Trophoblast cell (in vitro differentiated cells and primary cell): ENCODE measurements around the gene OBP2A.

Source experiments
- DNase-seq, 2 donors: peaks; one replicate each; pipeline ENCODE4 v3.0.0-alpha.2; 2016
- H2AFZ ChIP-seq: 2 replicates; pipeline ENCODE4 v1.6.1; 2013; ENCODE audit warnings: low read length, moderate library complexity, mild to moderate bottlenecking; ENCODE audit not compliant: insufficient read depth, poor library complexity
- H2AK5ac ChIP-seq: 2 replicates; pipeline ENCODE4 v1.6.1; 2013; ENCODE audit warnings: mild to moderate bottlenecking, low read length
- H2BK120ac ChIP-seq: 2 replicates; pipeline ENCODE4 v1.6.1; 2013; ENCODE audit warnings: low read length, mild to moderate bottlenecking, moderate library complexity; ENCODE audit not compliant: insufficient read depth, poor library complexity
- H2BK12ac ChIP-seq: 2 replicates; pipeline ENCODE4 v1.6.1; 2013; ENCODE audit warnings: mild to moderate bottlenecking, low read length, moderate library complexity
- H2BK5ac ChIP-seq: 2 replicates; pipeline ENCODE4 v1.6.1; 2013; ENCODE audit warnings: low read length, low read depth, moderate library complexity, mild to moderate bottlenecking; ENCODE audit not compliant: poor library complexity
- H3K14ac ChIP-seq: 2 replicates; pipeline ENCODE4 v1.6.1; 2013; ENCODE audit warnings: mild to moderate bottlenecking, low read length
- H3K18ac ChIP-seq: 2 replicates; pipeline ENCODE4 v1.6.1; 2013; ENCODE audit warnings: mild to moderate bottlenecking, low read length
- H3K23ac ChIP-seq: 2 replicates; pipeline ENCODE4 v1.6.1; 2013; ENCODE audit warnings: low read length
- H3K27ac ChIP-seq: 2 replicates; pipeline ENCODE4 v1.5.1; 2013; ENCODE audit warnings: low read depth, mild to moderate bottlenecking, inconsistent platforms, low read length, moderate library complexity
- H3K27me3 ChIP-seq: 2 replicates; pipeline ENCODE4 v1.6.1; 2013; ENCODE audit warnings: inconsistent platforms, mild to moderate bottlenecking, low read length, moderate library complexity; ENCODE audit not compliant: insufficient read depth
- H3K36me3 ChIP-seq, 2 experiments: 1 replicate in 1 of 2; 2 replicates in 1 of 2; pipeline ENCODE4 v1.6.1; 2013; ENCODE audit warnings: low read length in 2 of 2, mild to moderate bottlenecking in 2 of 2, moderate library complexity in 1 of 2; ENCODE audit not compliant: insufficient read depth in 2 of 2, control insufficient read depth in 1 of 2
- H3K4ac ChIP-seq: 2 replicates; pipeline ENCODE4 v1.6.1; 2013; ENCODE audit warnings: low read depth, mild to moderate bottlenecking, low read length, moderate library complexity
- H3K4me1 ChIP-seq, 2 experiments: 1 replicate in 1 of 2; 2 replicates in 1 of 2; pipeline ENCODE4 v1.6.1; 2013; ENCODE audit warnings: low read length in 2 of 2, mild to moderate bottlenecking in 2 of 2, moderate library complexity in 1 of 2; ENCODE audit not compliant: insufficient read depth in 2 of 2, control insufficient read depth in 1 of 2
- H3K4me2 ChIP-seq: 2 replicates; pipeline ENCODE4 v1.6.1; 2013; ENCODE audit warnings: inconsistent platforms, mild to moderate bottlenecking, low read length, moderate library complexity
- H3K4me3 ChIP-seq: 2 replicates; pipeline ENCODE4 v1.5.1; 2013; ENCODE audit warnings: mild to moderate bottlenecking, low read depth, low read length, inconsistent platforms
- H3K79me1 ChIP-seq: one replicate; pipeline ENCODE4 v1.6.1; 2013; ENCODE audit warnings: low read length
- H3K79me2 ChIP-seq: 2 replicates; pipeline ENCODE4 v1.6.1; 2013; ENCODE audit warnings: low read length, mild to moderate bottlenecking; ENCODE audit not compliant: control insufficient read depth, insufficient read depth, poor library complexity
- H3K9ac ChIP-seq: 2 replicates; pipeline ENCODE4 v1.6.1; 2013; ENCODE audit warnings: mild to moderate bottlenecking, low read length
- H3K9me3 ChIP-seq: 2 replicates; pipeline ENCODE4 v1.6.1; 2013; ENCODE audit warnings: low read depth, mild to moderate bottlenecking, control low read depth, inconsistent platforms, low read length; ENCODE audit not compliant: insufficient read depth
- H4K12ac ChIP-seq: 2 replicates; pipeline ENCODE4 v1.6.1; 2013; ENCODE audit warnings: low read depth, mild to moderate bottlenecking, low read length, moderate library complexity
- H4K8ac ChIP-seq: 2 replicates; pipeline ENCODE4 v1.6.1; 2013; ENCODE audit warnings: low read depth, mild to moderate bottlenecking, low read length, moderate library complexity
- H4K91ac ChIP-seq: one replicate; pipeline ENCODE4 v1.6.1; 2013; ENCODE audit warnings: low read depth, mild to moderate bottlenecking, low read length, moderate library complexity
- WGBS: extraction: QIAGEN DNeasy Blood & Tissue Kit; methylation state at CpG from one replicate; pipeline ENCODE4 v1.1.7; 2013; ENCODE audit warnings: missing lambda C conversion rate; ENCODE audit not compliant: insufficient read length, insufficient coverage; ENCODE audit errors: extremely low coverage; 5-methylcytosine and 5-hydroxymethylcytosine counted together

The OBP2A gene

DNA sequence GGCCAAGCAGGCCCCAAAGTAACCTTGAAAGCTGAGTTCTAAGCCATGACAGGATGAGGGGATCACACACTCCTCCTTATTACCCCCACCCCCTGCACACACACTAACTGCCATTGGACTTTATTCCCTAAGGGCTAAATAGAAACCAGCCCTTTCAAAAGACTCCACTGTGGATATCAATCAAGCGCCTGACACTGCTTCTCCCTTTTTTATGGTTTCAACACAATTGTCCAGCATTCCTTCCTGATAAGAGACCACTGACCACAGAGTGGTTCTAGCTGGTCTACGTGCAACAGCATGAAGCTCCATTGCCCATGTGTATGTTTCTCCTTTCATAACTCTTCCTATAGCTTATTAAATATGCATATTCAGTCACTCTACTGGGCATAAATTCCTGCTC, 50.3 kb downstream of the OBP2A start:
- Histone ChIP-seq H3K4ac (no peak overlapping the region), H3K4me1 (no peaks in the 10 kb centered on the region), H3K23ac (no peak overlapping the region), H3K79me2 (no peaks in the 10 kb centered on the region), H2BK120ac (no peak overlapping the region), H3K4me2 (no peak overlapping the region), H2BK12ac (no peak overlapping the region), H3K4me3 (no peak overlapping the region), H3K14ac (no peak overlapping the region), H2AFZ (no peak overlapping the region), H2BK5ac (no peak overlapping the region), H3K9me3 (no peaks in the 10 kb centered on the region), H3K27me3 (no peaks in the 10 kb centered on the region), H3K79me1 (no peaks in the 10 kb centered on the region), H4K8ac (no peak overlapping the region), H3K36me3 (no peaks in the 10 kb centered on the region), H3K18ac (no peak overlapping the region), H3K27ac (no peak overlapping the region), H2AK5ac (no peak overlapping the region), H3K9ac (no peak overlapping the region), H4K12ac (no peak overlapping the region), H4K91ac (no peak overlapping the region)
- no peak for DNase-seq
- no CpG with 5 or more reads among the region's 2 CpGs for WGBS
